ENCODE results near the gene TEX29. TPM values are rescaled to one million over a fixed set of nuclear protein-coding genes. Genes with fewer than 3 reads are reported as not detected.

TEX29 gene
- total RNA-seq, 1 donor from 2014 or later: not detected

DNA sequence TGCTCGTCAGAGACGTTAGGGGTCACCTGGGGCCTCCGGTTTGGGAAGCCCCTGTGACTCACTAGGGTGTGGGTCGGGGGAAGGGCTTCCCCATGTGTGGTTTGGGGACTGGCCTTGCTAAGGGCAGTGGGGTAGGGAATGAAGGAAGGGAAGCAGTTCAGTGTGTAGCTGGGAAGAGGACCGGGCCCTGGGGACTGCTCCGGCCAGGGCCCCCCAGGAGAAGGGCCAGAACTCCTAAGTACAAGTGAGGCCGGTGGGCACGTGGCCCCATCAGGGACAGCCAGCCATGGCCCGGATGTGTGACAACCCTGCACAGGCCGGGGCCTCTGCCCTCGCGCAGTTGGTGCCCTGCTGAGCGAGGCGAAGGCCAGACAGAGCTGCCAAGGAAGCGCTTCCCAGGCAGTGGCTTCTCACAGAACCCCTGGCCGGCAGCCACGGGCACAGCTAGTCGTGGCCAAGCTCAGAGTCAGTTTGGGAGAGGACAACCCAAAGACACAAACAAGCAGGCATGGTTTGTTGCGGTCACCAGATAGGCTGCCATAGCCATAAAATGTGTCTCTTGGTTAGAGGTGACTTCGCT lies 25.7 kb downstream of the TEX29 start:
- H4K20me1 ChIP-seq (ENCODE audit: low read depth): no peaks in the 10 kb centered on the region
- H3K27ac ChIP-seq: no peak overlapping the region
- H2AFZ ChIP-seq (replicated peaks): no peak overlapping the region
- no peak overlapping the region for H3K4me3 Mint-ChIP-seq
- peaks cover 11% of the 10 kb centered on the region for H3K4me1 Mint-ChIP-seq
- H3F3A ChIP-seq (ENCODE audit: low read depth): no peaks in the 10 kb centered on the region
- no peak overlapping the region for H3K27ac Mint-ChIP-seq
- H3K9me3 ChIP-seq (ENCODE audit: low read depth): no peaks in the 10 kb centered on the region
- H3K4me2 ChIP-seq: no peak overlapping the region
- H3K36me3 Mint-ChIP-seq: no peaks in the 10 kb centered on the region
- TF ChIP-seq, protein P1, sequence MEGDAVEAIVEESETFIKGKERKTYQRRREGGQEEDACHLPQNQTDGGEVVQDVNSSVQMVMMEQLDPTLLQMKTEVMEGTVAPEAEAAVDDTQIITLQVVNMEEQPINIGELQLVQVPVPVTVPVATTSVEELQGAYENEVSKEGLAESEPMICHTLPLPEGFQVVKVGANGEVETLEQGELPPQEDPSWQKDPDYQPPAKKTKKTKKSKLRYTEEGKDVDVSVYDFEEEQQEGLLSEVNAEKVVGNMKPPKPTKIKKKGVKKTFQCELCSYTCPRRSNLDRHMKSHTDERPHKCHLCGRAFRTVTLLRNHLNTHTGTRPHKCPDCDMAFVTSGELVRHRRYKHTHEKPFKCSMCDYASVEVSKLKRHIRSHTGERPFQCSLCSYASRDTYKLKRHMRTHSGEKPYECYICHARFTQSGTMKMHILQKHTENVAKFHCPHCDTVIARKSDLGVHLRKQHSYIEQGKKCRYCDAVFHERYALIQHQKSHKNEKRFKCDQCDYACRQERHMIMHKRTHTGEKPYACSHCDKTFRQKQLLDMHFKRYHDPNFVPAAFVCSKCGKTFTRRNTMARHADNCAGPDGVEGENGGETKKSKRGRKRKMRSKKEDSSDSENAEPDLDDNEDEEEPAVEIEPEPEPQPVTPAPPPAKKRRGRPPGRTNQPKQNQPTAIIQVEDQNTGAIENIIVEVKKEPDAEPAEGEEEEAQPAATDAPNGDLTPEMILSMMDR (IDR thresholded peaks at IDR 0.05): no peak
- TF ChIP-seq EZH2phosphoT487 (IDR thresholded peaks at IDR 0.05) (no peak), EZH2 (IDR thresholded peaks at IDR 0.05) (no peak)
- H3K79me2 ChIP-seq (ENCODE audit: low read depth): no peaks in the 10 kb centered on the region
- H3K27me3 ChIP-seq: no peaks in the 10 kb centered on the region
- H3K4me1 ChIP-seq: no peaks in the 10 kb centered on the region
- no peaks in the 10 kb centered on the region for H3K36me3 ChIP-seq
- no peak overlapping the region for H3K4me3 ChIP-seq
- H3K9ac ChIP-seq: no peak overlapping the region
- peaks cover 2% of the 10 kb centered on the region for H3K27me3 Mint-ChIP-seq (ENCODE audit: insufficient read depth, low read depth)
- DNase-seq (ENCODE audit: low spot score): no peak
- H3K9me3 Mint-ChIP-seq: no peaks in the 10 kb centered on the region

DNA sequence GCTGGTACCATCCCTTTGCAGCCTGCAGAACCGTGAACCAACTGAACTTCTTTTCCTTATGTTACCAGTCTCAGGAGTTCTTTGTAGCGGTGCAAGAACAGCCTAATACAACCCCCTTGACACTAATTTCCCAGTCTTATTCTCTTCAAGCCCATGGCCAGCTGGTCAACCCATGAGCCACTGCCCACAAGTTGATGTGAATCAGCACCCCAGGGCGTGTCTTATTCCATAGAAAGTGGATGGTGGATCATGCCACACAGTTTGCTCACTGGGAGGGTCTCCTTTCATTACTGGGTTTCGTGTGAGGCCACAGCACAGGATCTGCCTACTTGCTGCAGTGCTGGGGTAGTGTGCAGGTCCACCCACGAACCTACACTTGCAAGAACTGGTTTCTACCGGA lies 27.0 kb downstream of the TEX29 start:
- Mint-ChIP-seq H3K4me1 (peaks cover 11% of the 10 kb centered on the region), H3K27ac (no peak overlapping the region), H3K9me3 (no peaks in the 10 kb centered on the region), H3K4me3 (no peak overlapping the region), H3K27me3 (ENCODE audit: insufficient read depth, low read depth) (peaks cover 2% of the 10 kb centered on the region), H3K36me3 (no peaks in the 10 kb centered on the region)
- Histone ChIP-seq H3K9ac (no peak overlapping the region), H4K20me1 (ENCODE audit: low read depth) (no peaks in the 10 kb centered on the region), H3K4me3 (no peak overlapping the region), H3K36me3 (no peaks in the 10 kb centered on the region), H2AFZ (replicated peaks) (no peak overlapping the region), H3K79me2 (ENCODE audit: low read depth) (no peaks in the 10 kb centered on the region), H3K27ac (no peak overlapping the region), H3K4me1 (no peaks in the 10 kb centered on the region), H3K4me2 (no peak overlapping the region), H3F3A (ENCODE audit: low read depth) (no peaks in the 10 kb centered on the region), H3K9me3 (ENCODE audit: low read depth) (no peaks in the 10 kb centered on the region), H3K27me3 (no peaks in the 10 kb centered on the region)
- TF ChIP-seq EZH2 (IDR thresholded peaks at IDR 0.05): no peak
- TF ChIP-seq EZH2phosphoT487 (IDR thresholded peaks at IDR 0.05): no peak
- TF ChIP-seq, protein P1 (IDR thresholded peaks at IDR 0.05): no peak
- no peak for DNase-seq (ENCODE audit: low spot score)

DNA sequence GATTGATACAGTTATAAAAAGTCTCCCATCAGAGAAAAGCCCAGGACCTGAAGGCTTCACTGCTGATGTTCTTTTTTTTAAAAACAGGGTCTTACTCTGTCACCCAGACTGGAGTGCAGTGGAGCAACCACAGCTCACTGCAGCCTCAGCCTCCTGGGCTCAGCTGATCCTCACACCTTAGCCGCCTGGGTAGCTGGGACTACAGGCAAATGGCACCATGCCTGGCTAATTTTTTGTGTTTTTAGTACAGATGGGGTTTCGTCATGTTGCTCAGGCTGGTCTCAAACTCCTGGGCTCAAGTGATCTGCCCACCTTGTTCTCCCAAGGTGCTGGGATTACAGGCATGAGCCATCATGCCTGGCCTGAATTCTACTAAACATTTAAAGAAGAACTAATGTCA lies 33.1 kb downstream of the TEX29 start:
- no peak overlapping the region for H3K4me3 ChIP-seq
- no peaks in the 10 kb centered on the region for H3K4me1 ChIP-seq
- DNase-seq (ENCODE audit: low spot score): no peak
- no peaks in the 10 kb centered on the region for H3K79me2 ChIP-seq (ENCODE audit: low read depth)
- Mint-ChIP-seq H3K27ac (no peak overlapping the region), H3K27me3 (ENCODE audit: insufficient read depth, low read depth) (no peaks in the 10 kb centered on the region), H3K4me3 (no peak overlapping the region), H3K36me3 (no peaks in the 10 kb centered on the region), H3K4me1 (no peaks in the 10 kb centered on the region), H3K9me3 (no peaks in the 10 kb centered on the region)
- H4K20me1 ChIP-seq (ENCODE audit: low read depth): no peaks in the 10 kb centered on the region
- no peak overlapping the region for H3K4me2 ChIP-seq
- H3K27me3 ChIP-seq: no peaks in the 10 kb centered on the region
- no peak overlapping the region for H3K27ac ChIP-seq
- H3K9ac ChIP-seq: no peak overlapping the region
- TF ChIP-seq, protein P1 (IDR thresholded peaks at IDR 0.05): no peak
- TF ChIP-seq EZH2 (IDR thresholded peaks at IDR 0.05) (no peak), EZH2phosphoT487 (IDR thresholded peaks at IDR 0.05) (no peak)
- H3K9me3 ChIP-seq (ENCODE audit: low read depth): no peaks in the 10 kb centered on the region
- no peak overlapping the region for H2AFZ ChIP-seq (replicated peaks)
- H3K36me3 ChIP-seq: no peaks in the 10 kb centered on the region
- H3F3A ChIP-seq (ENCODE audit: low read depth): no peaks in the 10 kb centered on the region
